Measurements from ENCODE around the gene SV2B. TPM values are rescaled to one million over a fixed set of nuclear protein-coding genes. Genes with fewer than 3 reads are reported as not detected.

The SV2B gene
- total RNA-seq, 1 donor from 2014 or later: not detected

DNA sequence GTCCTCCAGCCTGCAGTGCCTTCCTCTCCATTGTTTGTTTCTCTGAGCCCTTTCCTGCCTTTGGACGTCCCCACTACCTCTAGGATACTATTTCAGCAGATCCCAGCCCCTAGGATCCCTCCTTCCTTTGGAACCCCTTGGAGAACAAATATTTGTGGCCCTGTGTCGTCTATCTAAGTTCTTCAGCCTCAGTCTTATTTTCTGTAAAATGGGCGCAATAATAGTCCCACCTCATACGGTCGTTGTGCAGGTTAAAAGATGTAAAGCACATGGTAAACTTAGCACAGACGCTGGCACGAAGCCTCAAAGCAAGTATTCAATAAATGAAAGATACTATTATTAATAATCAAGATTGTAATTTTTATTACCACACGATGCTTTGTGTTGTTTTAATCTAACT, 122.0 kb downstream of the SV2B start:
- no peak overlapping the region for H3K27ac ChIP-seq (ENCODE audit: low read depth, low read length)
- H3K79me2 ChIP-seq (ENCODE audit: insufficient read depth, low read length): no peaks in the 10 kb centered on the region
- no peaks in the 10 kb centered on the region for H4K20me1 ChIP-seq (ENCODE audit: insufficient read depth, low read length)
- H2AFZ ChIP-seq (ENCODE audit: low read depth, low read length): no peak overlapping the region
- H3K4me3 Mint-ChIP-seq (ENCODE audit: unreplicated experiment): no peak overlapping the region
- DNase-seq (ENCODE audit: low read depth) (no peak), FAIRE-seq (no peak)
- no peaks in the 10 kb centered on the region for H3K36me3 ChIP-seq (ENCODE audit: insufficient read depth, low read length)
- no peak overlapping the region for H3K27ac Mint-ChIP-seq (ENCODE audit: unreplicated experiment)
- H3K9ac ChIP-seq (ENCODE audit: low read length): no peak overlapping the region
- H3K4me1 Mint-ChIP-seq (ENCODE audit: low read depth, unreplicated experiment): no peaks in the 10 kb centered on the region
- no peaks in the 10 kb centered on the region for H3K36me3 Mint-ChIP-seq (ENCODE audit: low read depth, unreplicated experiment)
- H3K9me3 Mint-ChIP-seq (ENCODE audit: unreplicated experiment): no peaks in the 10 kb centered on the region
- TF ChIP-seq, protein P1, sequence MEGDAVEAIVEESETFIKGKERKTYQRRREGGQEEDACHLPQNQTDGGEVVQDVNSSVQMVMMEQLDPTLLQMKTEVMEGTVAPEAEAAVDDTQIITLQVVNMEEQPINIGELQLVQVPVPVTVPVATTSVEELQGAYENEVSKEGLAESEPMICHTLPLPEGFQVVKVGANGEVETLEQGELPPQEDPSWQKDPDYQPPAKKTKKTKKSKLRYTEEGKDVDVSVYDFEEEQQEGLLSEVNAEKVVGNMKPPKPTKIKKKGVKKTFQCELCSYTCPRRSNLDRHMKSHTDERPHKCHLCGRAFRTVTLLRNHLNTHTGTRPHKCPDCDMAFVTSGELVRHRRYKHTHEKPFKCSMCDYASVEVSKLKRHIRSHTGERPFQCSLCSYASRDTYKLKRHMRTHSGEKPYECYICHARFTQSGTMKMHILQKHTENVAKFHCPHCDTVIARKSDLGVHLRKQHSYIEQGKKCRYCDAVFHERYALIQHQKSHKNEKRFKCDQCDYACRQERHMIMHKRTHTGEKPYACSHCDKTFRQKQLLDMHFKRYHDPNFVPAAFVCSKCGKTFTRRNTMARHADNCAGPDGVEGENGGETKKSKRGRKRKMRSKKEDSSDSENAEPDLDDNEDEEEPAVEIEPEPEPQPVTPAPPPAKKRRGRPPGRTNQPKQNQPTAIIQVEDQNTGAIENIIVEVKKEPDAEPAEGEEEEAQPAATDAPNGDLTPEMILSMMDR (IDR thresholded peaks at IDR 0.05; ENCODE audit: insufficient read depth, low read depth, low read length): no peak
- TF ChIP-seq EZH2 (IDR thresholded peaks at IDR 0.05; ENCODE audit: insufficient read depth, low read length): no peak
- H3K4me3 ChIP-seq (ENCODE audit: insufficient read depth, low read depth, low read length): no peak overlapping the region
- no peaks in the 10 kb centered on the region for H3K9me3 ChIP-seq (ENCODE audit: insufficient read depth, low read depth, low read length)
- H3K4me1 ChIP-seq (ENCODE audit: insufficient read depth, low read length): no peaks in the 10 kb centered on the region
- no peaks in the 10 kb centered on the region for H3K27me3 ChIP-seq (ENCODE audit: insufficient read depth, low read length)
- H3K27me3 Mint-ChIP-seq (ENCODE audit: low read depth, unreplicated experiment): peaks cover 14% of the 10 kb centered on the region
- no peak overlapping the region for H3K4me2 ChIP-seq (ENCODE audit: low read length)

DNA sequence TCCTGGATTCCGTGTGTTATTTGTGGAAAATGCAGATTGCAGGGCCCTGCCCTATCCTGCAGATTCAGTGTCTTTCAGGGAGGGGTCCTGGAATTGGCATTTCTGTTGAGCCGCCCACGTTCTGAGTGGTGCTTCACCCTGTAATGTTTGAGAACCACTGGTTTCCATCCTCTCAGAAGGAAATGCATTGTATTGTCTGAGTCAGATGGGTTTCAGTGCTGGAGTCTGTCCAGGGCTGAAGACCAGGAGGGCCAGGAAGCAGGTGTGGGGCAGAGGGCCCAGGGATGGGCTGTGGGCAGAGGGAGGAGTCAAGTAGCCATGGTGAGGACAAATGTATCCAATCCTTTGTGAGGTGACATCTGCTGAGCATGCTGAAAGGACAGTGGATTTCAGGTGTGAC, 123.8 kb downstream of the SV2B start:
- H3K4me1 Mint-ChIP-seq (ENCODE audit: low read depth, unreplicated experiment): no peaks in the 10 kb centered on the region
- peaks cover 14% of the 10 kb centered on the region for H3K27me3 Mint-ChIP-seq (ENCODE audit: low read depth, unreplicated experiment)
- H3K36me3 Mint-ChIP-seq (ENCODE audit: low read depth, unreplicated experiment): no peaks in the 10 kb centered on the region
- H3K4me1 ChIP-seq (ENCODE audit: insufficient read depth, low read length): no peaks in the 10 kb centered on the region
- H3K4me3 Mint-ChIP-seq (ENCODE audit: unreplicated experiment): no peak overlapping the region
- no peak for TF ChIP-seq EZH2 (IDR thresholded peaks at IDR 0.05; ENCODE audit: insufficient read depth, low read length)
- TF ChIP-seq, protein P1 (IDR thresholded peaks at IDR 0.05; ENCODE audit: insufficient read depth, low read depth, low read length): no peak
- no peak for FAIRE-seq
- DNase-seq (ENCODE audit: low read depth): no peak
- no peak overlapping the region for H3K4me3 ChIP-seq (ENCODE audit: insufficient read depth, low read depth, low read length)
- no peak overlapping the region for H3K27ac Mint-ChIP-seq (ENCODE audit: unreplicated experiment)
- no peaks in the 10 kb centered on the region for H3K27me3 ChIP-seq (ENCODE audit: insufficient read depth, low read length)
- H3K27ac ChIP-seq (ENCODE audit: low read depth, low read length): no peak overlapping the region
- H2AFZ ChIP-seq (ENCODE audit: low read depth, low read length): no peak overlapping the region
- H3K4me2 ChIP-seq (ENCODE audit: low read length): no peak overlapping the region
- H3K9me3 ChIP-seq (ENCODE audit: insufficient read depth, low read depth, low read length): no peaks in the 10 kb centered on the region
- H3K79me2 ChIP-seq (ENCODE audit: insufficient read depth, low read length): no peaks in the 10 kb centered on the region
- H3K36me3 ChIP-seq (ENCODE audit: insufficient read depth, low read length): no peaks in the 10 kb centered on the region
- H4K20me1 ChIP-seq (ENCODE audit: insufficient read depth, low read length): no peaks in the 10 kb centered on the region
- H3K9ac ChIP-seq (ENCODE audit: low read length): no peak overlapping the region
- no peaks in the 10 kb centered on the region for H3K9me3 Mint-ChIP-seq (ENCODE audit: unreplicated experiment)

DNA sequence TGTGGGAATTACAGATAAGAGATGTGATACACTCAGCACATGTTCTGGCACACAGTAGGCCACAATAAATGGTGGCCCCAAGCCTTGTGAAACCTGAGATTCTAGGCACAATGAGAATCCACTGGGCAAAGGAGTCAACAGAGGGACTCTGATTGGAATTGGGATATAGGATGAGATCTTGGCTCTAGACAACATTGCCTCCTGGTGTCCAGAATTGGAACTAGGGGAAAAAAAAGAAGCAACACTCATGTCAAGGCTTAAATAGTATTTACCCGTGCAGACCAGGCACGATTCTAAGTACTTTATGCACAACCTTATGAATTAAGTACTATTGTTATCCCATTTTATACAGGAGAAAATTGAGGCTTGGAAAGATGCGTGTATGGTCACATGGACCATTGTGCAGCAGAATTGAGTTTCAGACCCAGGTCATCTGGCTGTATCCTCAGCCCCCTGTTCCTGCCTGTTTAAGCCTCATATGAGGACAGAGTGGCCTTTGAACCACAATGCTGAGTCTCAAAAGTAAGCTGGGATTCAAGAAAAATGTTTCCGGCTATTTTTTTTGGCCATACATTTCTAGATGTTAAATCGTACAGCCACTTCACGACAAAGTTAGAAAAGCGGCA, 124.8 kb downstream of the SV2B start:
- no peaks in the 10 kb centered on the region for H3K36me3 Mint-ChIP-seq (ENCODE audit: low read depth, unreplicated experiment)
- H3K27me3 Mint-ChIP-seq (ENCODE audit: low read depth, unreplicated experiment): peaks cover 18% of the 10 kb centered on the region
- Histone ChIP-seq H3K27me3 (ENCODE audit: insufficient read depth, low read length) (no peaks in the 10 kb centered on the region), H3K4me2 (ENCODE audit: low read length) (no peak overlapping the region), H3K9ac (ENCODE audit: low read length) (no peak overlapping the region), H3K9me3 (ENCODE audit: insufficient read depth, low read depth, low read length) (no peaks in the 10 kb centered on the region), H4K20me1 (ENCODE audit: insufficient read depth, low read length) (no peaks in the 10 kb centered on the region), H3K36me3 (ENCODE audit: insufficient read depth, low read length) (no peaks in the 10 kb centered on the region), H2AFZ (ENCODE audit: low read depth, low read length) (no peak overlapping the region), H3K79me2 (ENCODE audit: insufficient read depth, low read length) (no peaks in the 10 kb centered on the region), H3K27ac (ENCODE audit: low read depth, low read length) (no peak overlapping the region), H3K4me3 (ENCODE audit: insufficient read depth, low read depth, low read length) (no peak overlapping the region), H3K4me1 (ENCODE audit: insufficient read depth, low read length) (no peaks in the 10 kb centered on the region)
- H3K27ac Mint-ChIP-seq (ENCODE audit: unreplicated experiment): no peak overlapping the region
- FAIRE-seq (no peak), DNase-seq (ENCODE audit: low read depth) (peak; percentile 2)
- H3K4me1 Mint-ChIP-seq (ENCODE audit: low read depth, unreplicated experiment): no peaks in the 10 kb centered on the region
- H3K9me3 Mint-ChIP-seq (ENCODE audit: unreplicated experiment): no peaks in the 10 kb centered on the region
- no peak for TF ChIP-seq EZH2 (IDR thresholded peaks at IDR 0.05; ENCODE audit: insufficient read depth, low read length)
- TF ChIP-seq, protein P1 (IDR thresholded peaks at IDR 0.05; ENCODE audit: insufficient read depth, low read depth, low read length): peak; percentile 66
- H3K4me3 Mint-ChIP-seq (ENCODE audit: unreplicated experiment): no peak overlapping the region

All from astrocyte (in vitro differentiated cells and primary cell).